ENCODE data around the gene ARHGDIG.

The ARHGDIG gene

GRCh38 chr16:281660-282255, 1.4 kb downstream of the ARHGDIG start:
- no peak for DNase-seq

DNA sequence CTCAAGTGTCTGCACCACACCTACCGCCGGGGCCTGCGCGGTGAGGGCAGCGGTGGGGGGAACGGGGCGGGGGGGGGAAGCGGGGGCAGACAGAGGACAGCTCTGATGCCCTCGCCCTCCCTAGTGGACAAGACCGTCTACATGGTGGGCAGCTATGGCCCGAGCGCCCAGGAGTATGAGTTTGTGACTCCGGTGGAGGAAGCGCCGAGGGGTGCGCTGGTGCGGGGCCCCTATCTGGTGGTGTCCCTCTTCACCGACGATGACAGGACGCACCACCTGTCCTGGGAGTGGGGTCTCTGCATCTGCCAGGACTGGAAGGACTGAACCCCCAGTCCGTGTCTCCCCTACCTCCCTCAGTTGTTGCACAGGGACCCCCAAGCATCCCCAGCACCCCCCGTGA, 2.1 kb downstream of the ARHGDIG start:
- no peak for DNase-seq

DNA sequence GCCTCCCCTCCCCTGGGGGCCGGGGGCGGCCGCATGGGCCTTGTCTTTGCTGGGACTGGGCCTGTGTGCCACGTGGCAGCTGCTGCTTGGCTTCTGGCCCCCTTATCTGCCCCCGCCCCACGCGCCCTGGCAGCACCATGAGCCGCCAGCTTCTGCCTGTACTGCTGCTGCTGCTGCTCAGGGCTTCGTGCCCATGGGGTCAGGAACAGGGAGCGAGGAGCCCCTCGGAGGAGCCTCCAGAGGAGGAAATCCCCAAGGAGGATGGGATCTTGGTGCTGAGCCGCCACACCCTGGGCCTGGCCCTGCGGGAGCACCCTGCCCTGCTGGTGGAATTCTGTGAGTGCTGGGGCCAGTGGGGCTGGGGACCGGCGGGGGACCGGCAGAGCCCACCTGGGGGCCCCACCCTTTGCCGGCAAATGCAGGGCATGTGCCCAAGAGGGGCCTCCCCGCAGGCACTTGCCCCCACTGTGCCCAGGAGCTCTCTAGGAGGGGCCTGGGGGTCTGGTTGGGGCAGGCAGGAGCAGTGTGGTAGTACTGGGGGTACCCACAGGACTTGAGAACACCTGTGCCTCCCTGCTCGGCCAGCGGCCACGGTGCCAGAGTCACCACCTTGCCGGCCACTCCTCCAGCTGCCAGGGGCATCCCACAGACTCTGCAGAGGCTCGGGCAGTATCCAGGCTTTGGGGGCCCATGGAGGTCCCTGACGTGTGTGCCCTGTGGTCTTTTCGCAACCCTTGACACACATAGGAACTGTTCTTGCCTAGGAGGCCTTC, 2.8 kb downstream of the ARHGDIG start, which contains the start of gene PDIA2:
Gene PDIA2, plus strand, starts transcription at position 132 of the 773 bp plus-strand sequence. Its CDS starts 6 bp downstream, at position 138.
- no peak for DNase-seq

DNA sequence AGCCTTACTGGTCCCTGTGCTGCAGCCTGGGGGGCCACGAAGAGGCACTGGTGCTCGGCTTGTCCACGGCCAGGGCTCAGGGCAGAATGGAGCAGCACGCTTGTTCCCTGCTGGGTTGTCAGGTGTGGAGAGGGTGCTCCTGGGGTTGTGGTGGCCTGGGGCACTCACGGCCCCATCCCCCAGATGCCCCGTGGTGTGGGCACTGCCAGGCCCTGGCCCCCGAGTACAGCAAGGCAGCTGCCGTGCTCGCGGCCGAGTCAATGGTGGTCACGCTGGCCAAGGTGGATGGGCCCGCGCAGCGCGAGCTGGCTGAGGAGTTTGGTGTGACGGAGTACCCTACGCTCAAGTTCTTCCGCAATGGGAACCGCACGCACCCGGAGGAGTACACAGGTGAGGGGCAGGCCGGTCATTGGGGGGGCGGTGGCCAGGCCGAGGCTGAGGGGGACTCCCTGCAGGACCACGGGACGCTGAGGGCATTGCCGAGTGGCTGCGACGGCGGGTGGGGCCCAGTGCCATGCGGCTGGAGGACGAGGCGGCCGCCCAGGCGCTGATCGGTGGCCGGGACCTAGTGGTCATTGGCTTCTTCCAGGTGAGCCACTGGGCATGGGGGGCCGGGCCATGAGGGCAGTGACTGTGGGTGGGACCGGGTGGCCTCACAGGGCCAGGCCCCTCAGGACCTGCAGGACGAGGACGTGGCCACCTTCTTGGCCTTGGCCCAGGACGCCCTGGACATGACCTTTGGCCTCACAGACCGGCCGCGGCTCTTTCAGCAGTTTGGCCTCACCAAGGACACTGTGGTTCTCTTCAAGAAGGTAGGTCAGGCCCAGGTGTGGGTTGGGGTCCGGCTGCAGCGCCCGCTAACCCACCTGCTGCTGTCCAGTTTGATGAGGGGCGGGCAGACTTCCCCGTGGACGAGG, 4.1 kb downstream of the ARHGDIG start:
- no peak for DNase-seq

DNA sequence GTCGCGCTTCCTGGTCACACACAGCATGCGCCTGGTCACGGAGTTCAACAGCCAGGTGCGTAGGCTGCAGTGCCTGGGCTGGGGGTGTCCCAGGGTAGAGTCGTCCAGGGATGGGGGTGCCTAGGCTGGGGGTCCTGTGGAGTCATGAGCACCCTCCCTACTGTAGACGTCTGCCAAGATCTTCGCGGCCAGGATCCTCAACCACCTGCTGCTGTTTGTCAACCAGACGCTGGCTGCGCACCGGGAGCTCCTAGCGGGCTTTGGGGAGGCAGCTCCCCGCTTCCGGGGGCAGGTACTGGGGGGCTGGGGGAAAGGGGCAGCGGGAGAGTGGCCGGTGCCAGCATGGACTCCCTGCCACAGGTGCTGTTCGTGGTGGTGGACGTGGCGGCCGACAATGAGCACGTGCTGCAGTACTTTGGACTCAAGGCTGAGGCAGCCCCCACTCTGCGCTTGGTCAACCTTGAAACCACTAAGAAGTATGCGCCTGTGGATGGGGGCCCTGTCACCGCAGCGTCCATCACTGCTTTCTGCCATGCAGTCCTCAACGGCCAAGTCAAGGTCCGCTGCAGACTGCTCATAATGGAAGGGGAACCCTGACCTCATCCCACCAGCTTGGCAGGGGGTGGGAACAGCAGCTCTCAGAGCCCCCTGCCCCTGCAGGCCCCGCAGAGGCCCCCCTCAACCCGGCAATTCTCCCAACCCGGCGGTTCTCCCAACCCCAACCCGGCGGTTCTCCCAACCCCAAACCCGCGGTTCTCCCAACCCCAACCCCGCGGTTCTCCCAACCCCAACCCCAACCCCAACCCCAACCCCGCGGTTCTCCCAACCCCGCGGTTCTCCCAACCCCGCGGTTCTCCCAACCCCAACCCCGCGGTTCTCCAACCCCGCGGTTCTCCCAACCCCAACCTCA, 5.0 kb downstream of the ARHGDIG start:
- no peak for DNase-seq

DNA sequence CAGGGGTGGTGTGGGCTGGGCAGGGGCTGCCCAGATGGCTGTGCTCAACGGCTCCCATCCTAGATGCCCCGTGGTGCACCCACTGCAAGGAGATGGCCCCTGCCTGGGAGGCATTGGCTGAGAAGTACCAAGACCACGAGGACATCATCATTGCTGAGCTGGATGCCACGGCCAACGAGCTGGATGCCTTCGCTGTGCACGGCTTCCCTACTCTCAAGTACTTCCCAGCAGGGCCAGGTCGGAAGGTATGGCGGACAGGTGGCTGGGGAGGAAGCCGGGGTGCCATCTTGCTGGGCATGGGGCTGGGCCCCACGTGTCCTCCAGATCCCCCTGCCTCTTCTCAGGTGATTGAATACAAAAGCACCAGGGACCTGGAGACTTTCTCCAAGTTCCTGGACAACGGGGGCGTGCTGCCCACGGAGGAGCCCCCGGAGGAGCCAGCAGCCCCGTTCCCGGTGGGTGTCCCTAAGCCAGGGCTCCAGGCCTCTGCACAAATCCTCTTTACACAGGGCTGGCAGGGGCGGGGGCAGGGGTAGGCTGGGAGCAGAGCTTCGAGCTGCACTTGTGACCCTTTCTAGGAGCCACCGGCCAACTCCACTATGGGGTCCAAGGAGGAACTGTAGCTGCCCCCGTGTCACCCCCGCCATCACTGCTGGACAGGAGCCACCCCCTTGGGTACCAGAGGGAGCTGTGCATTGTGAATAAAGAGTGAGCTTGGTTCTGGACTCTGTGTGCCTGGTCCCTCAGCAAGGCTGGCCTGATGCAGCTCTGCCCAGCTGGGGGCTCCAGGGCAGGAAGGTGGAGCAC, 6.3 kb downstream of the ARHGDIG start:
- DNase-seq, result no peak

DNA sequence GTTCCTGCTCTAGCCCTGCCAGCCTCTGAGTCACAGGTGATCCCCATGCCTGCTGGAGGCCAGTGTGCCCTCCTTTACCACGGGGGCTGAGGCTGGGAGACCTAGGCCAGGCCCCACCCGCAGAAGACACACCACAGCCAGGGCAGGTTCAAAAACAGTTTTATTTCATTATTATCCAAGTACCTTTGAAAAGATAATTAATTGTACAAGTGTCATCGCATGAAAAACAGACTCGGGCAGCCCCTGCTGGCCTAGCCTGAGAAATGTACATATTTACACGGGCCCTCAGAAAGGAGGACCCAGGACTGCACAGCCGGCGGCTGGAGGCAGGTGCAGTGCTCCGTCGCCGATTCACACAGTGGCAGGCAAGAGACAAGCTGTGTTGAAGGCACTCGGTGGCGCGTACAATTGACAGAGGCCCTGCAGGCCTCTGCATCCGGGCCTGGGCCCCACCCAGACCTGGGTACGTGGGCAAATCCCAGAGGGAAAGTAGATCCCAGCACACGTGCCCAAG, 7.0 kb downstream of the ARHGDIG start:
- peak; percentile 33 for DNase-seq

DNA sequence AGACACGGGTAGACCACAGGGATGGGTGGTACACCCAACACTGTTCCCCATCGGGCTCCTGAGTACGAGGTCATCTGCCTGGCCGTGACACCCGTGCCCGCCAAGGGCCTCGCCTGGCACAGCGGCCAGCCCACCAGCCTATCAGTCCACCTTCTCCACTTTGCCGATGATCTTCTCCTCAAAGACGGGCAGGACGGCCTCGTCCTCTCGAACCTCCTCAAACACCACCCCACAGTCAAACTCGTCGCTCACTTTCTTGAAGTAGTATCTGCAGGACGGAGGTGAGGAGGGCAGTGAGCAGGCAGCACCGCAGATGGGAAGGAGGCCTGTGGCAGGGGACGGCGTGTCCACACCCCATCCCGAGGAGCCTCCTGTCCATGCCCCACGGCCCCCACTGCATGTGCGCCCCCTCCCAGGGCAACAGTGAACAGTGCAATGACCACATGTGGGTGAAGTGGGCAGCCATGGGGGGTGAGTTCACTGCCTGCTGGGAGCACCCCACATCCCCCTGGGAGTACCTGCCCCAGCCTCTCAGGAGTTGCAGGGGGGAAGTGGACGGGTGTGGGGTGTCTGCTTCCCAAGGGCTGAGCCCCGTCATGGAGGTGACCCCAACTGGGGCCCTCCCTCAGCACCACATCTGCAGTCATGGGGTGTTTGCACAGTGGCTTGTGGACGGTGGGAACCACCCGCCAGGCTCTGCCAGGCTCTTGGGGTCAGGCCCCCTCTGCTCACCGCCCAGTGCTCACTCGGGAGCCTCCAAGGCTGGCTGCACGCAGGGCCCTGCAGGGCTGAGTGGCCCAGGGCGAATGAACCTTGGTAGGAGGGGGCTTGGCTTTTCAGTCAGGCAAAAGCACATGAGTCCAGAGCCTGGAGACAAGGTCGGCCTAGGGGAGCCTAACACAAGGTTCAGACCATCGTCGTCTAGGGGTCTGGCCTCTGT, 7.9 kb downstream of the ARHGDIG start:
- DNase-seq, result no peak

GRCh38 chr16:289395-289997, 9.1 kb downstream of the ARHGDIG start:
- DNase-seq, result no peak

- no peak for DNase-seq
Measured at GRCh38 chr16:290015-290680, 9.8 kb downstream of the ARHGDIG start.

DNA sequence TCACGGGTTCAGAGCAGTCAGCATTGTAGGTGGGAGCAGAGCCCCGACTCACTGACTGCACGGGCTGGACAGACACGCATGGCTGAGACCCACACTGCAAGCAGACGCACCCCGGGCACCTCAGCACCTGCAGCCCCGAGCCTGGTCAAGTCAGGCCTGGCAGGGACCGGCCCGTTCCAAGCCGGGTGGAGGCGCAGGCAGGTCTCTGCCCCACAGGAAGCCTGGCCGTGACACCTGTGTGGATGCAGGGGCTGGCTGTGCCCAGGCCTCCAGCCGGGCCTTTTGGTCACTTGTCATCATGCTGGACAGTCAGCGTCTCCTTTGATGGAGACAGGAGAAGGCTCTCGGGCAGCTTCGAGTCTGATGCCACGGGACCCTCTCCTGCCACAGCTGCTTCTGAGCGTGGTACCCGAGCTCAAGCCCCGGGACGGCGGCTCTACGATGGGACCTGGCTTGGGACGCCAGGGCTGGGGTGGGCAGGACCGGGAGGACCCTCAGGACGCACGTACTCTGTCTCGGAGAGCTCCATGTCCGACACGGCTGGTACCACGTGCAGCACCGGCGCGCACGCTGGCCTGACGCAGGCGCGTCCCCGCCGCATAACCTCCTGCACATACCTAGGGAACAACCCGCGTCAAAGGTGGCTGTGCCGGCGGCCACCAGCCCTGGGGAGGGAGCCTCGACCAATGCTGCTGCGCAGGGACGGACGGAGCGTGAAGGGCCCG, 10.5 kb downstream of the ARHGDIG start:
- no peak for DNase-seq

- DNase-seq, result no peak
Measured at GRCh38 chr16:291539-291938, 11.1 kb downstream of the ARHGDIG start.

- no peak for DNase-seq
Measured at GRCh38 chr16:293043-293775, 12.8 kb downstream of the ARHGDIG start.

DNA sequence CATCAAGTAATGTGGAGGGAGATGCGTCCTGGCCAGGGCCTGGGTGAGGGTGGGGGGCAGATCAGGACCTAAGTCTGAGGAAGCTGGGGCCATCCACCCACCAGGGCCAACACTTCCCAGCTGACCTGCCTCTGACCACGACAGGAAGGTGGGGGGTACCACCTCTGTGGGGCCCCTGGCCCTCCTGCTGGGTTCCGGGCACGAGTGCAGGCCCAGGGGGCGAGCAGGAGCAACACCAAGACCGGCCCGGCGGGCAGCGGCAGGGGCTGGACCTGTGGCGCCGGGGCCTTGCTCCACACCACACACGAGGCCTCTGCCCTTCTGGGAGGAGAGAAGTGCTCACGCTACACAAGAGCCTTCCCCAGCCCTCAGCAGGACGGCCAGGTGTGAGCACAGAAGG, 15.9 kb downstream of the ARHGDIG start:
- DNase-seq, result no peak

GRCh38 chr16:296806-297510, 16.6 kb downstream of the ARHGDIG start:
- DNase-seq, result no peak

DNA sequence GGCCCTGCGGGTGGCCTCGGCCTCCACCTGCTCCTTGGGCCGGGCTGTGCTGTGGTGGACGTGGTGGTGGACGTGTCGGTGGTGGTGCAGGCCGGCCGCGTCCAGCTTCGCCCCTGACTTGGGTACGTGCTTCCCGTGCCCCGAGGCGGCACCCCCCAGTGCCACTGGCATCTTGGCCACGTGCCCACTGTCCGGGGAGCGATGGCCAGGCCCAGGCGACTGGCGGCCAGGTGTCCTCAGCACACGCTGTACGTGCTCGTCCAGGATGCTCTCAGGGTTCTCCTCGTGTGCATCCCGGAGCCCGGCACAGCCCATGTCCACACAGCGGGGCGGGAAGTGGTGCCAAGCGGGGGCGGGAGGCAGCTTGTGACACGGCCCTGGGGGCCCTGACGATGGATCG, 17.4 kb downstream of the ARHGDIG start:
- DNase-seq, result no peak

DNA sequence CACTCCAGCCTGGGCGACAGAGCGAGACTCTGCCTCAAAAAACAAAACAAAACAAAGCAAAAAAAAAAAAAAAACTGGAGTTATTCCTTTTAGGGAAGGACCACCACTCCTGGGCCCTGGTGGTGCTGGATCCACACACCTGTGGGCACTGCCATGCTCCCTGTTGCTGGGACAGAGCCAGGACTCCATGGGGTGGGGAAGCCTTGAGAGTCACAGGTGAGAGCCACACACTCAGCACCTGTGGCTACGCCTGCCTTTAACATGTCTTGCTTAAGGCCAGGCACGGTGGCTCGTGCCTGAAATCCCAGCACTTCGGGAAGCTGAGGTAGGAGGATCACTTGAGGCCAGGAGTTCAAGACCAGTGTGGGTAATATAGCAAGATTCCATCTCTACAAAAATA, 20.8 kb downstream of the ARHGDIG start:
- DNase-seq, result no peak

Measured in NCI-H187 treated with DMSO at 0.1 percent for 48 hours (cell line).